GM18868 (cell line): ENCODE data around the gene C4B.
"Not testable (repeated sequence)": the region's sequence is repeated elsewhere in the genome, so short reads cannot be mapped to it uniquely, and the experiment has no call there.

Experiments used
- ATAC-seq: cut with Tn5 transposase; IDR thresholded peaks from one replicate; pipeline ENCODE4 v1.9.1; 2021; ENCODE audit warnings: mild to moderate bottlenecking, moderate library complexity; ENCODE audit not compliant: unreplicated experiment

The C4B gene

DNA sequence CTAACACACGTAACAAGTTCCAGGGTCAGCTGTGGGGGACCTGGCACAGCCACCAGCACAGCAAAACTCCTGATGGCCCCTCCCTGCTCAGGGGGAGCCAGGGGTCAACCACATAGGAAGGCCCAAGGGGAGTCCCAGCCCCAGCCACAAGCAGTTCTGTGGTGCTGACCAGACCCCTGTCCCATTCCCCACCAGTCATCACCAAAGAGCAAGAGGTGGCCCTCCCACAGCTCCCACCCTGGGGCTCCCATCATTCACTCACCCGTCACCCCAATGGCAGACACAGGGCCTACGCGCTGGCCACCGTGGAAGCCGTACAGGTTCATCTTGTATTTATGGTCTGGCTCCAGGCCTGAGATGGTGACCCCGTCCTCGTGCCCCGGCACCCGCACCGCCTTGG lies 35.1 kb downstream of the C4B start:
- ATAC-seq, result not testable (repeated sequence)

DNA sequence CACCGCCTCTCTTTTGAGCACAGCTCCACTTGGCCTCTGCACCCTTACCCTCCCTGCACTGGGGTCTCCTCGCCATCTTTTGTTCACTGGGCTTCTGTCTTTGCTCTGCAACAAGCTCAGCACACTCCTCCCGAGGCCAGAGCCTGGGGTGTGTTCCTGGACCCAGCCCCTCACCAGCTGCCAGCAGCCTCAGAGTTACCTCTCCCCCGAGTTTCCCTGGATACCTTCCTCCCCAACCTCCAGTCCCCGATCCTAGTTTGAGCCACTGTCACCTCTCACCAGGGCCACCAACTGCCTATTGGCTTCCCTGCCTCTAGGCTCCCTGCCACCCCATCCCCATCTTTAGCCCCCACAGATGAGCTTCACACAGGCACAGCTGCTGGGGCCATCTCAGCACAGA lies 36.0 kb downstream of the C4B start:
- ATAC-seq, result no peak

DNA sequence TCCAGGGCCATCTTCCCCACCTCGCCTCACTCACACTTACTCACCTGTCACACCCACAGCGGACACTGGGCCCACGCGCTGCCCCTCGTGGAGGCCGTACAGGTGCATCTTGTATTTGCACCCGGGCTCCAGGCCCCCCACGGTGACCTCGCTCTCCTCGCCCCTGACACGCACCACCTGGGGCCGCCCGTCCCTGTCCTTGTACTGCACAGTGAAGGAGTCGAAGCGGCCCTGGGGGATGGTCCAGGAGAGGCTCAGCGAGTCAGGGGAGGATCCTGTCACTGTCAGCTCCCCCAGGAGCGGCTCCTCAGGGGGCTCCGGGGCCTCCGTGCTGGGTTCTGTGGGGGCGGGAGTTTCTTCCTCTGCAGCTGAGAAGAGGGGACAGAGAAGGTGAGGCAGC lies 38.0 kb downstream of the C4B start:
- not testable (repeated sequence) for ATAC-seq

DNA sequence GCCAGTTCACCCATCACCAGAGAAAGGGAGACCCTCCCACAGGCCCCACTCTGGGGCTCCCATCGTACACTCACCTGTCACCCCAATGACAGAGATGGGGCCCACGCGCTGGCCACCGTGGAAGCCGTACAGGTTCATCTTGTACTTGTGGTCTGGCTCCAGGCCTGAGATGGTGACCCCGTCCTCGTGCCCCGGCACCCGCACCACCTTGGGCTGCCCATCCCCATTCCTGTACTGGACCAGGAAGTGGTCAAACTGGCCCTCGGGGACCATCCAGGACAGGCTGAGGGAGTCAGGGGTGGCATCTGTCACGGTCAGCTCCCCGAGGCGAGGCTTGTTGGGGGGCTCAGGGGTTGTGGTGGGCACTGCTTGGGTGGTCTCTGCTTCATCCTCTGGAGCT lies 38.7 kb downstream of the C4B start:
- not testable (repeated sequence) for ATAC-seq

DNA sequence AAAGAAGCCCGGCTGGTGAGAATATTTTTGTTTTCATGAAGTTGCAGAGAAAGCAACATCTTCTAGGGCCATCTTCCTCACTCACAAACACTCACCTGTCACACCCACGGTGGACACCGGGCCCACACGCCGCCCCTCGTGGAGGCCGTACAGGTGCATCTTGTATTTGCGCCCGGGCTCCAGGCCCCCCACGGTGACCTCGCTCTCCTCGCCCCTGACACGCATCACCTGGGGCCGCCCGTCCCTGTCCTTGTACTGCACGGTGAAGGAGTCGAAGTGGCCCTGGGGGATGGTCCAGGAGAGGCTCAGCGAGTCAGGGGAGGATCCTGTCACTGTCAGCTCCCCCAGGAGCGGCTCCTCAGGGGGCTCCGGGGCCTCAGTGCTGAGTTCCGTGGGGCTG lies 41.2 kb downstream of the C4B start:
- ATAC-seq, result not testable (repeated sequence)

DNA sequence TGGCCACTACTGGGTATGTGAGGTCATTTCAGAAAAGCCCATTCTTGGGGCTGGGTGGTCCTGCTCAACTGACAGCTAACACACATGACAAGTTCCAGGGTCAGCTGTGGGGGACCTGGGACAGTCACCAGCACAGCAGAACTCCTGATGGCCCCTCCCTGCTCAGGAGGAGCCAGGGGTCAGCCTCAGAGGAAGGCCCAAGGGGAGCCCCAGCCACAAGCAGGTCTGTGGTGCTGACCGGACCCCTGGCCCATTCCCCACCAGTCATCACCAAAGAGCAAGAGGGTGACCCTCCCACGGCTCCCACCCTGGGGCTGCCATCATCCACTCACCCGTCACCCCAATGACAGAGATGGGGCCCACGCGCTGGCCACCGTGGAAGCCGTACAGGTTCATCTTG lies 41.7 kb downstream of the C4B start:
- ATAC-seq, result no peak

DNA sequence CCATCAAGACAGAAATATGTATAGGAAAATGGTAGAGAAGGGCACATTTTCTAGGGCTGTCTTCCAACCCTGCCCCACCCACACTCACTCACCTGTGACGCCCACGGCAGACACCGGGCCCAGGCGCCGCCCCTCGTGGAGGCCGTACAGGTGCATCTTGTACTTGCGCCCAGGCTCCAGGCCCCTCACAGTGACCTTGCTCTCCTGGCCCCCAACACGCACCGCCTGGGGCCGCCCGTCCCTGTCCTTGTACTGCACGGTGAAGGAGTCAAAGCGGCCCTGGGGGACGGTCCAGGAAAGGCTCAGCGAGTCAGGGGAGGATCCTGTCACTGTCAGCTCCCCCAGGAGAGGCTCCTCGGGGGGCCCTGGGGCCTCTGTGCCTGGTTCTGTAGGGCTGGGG lies 43.4 kb downstream of the C4B start:
- no peak for ATAC-seq

DNA sequence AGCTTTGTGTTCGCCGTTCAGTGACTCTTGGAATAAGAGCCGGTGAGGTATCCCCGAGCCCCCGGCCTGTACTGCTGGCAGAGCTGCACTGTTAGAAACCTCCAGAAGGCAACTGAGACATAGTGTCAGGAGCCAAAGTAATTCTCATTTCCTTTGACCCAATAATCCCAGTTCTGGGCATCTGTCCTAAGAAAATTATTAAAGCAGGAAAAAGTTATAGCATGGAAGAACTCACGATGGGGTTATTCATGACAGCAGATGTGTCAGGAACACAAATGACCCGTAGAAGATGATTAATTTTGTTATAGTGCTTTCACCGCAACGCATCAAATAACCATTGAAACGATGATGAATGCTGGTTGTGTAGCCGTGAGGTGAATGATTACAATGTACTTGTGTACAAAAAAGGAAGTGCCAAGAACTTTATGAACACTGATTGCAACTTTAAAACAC lies 43.9 kb downstream of the C4B start:
- ATAC-seq, result no peak

DNA sequence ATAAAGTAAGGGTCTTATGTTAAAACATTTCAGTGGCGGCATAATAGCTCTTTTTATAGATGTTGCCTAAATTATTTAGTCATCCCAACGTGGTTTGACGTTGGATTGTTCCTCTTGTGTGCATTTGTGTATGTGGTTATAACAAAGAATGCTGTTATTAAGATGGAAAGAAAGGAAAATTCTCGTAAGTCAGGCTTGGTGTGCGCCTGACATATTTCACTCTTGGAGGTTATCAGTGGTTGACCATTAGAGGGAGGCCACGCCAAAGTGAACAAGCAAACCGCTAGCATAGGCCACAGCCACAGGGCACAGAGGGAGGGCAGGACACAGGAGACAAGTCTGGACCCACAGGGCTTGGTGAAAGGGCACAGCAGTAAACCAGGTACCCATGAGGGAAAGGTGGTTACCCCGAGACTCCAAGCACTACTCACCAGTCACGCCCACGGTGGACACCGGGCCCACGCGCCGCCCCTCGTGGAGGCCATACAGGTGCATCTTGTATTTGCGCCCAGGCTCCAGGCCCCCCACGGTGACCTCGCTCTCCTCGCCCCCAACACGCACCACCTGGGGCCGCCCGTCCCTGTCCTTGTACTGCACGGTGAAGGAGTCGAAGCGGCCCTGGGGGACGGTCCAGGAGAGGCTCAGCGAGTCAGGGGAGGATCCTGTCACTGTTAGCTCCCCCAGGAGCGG lies 46.5 kb downstream of the C4B start:
- ATAC-seq, result no peak

DNA sequence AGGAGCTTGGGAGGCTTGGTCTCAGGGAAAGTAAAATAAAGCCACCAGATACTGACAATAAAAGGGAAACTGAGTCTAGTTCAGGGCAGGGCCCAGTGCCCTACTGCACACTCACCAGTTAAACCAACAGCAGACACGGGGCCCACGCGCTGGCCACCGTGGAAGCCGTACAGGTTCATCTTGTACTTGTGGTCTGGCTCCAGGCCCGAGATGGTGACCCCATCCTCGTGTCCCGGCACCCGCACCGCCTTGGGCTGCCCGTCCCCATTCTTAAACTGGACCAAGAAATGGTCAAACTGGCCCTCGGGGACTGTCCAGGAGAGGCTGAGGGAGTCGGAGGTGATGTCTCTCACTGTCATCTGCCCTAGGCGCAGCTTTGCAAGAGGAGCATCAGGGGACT lies 50.1 kb downstream of the C4B start:
- ATAC-seq, result no peak

DNA sequence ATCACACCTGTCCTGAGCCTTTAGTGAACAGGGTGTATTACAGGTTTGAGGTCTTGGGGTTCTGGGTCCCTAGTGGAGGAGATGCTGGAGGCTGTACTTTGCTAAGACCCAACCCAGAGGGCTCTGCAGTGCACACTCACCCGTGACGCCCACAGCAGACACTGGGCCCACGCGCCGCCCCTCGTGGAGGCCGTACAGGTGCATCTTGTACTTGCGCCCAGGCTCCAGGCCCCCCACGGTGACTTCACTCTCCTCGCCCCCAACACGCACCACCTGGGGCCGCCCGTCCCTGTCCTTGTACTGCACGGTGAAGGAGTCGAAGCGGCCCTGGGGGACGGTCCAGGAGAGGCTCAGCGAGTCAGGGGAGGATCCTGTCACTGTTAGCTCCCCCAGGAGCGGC lies 52.9 kb downstream of the C4B start:
- not testable (repeated sequence) for ATAC-seq

DNA sequence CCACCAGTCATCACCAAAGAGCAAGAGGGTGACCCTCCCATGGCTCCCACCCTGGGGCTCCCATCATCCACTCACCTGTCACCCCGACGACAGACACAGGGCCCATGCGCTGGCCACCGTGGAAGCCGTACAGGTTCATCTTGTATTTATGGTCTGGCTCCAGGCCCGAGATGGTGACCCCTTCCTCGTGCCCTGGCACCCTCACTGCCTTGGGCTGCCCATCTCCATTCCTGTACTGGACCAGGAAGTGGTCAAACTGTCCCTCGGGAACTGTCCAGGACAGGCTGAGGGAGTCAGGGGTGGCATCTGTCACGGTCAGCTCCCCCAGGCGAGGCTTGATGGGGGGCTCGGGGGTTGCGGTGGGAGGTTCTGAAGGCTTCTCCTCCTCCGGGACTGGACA lies 53.7 kb downstream of the C4B start:
- not testable (repeated sequence) for ATAC-seq

DNA sequence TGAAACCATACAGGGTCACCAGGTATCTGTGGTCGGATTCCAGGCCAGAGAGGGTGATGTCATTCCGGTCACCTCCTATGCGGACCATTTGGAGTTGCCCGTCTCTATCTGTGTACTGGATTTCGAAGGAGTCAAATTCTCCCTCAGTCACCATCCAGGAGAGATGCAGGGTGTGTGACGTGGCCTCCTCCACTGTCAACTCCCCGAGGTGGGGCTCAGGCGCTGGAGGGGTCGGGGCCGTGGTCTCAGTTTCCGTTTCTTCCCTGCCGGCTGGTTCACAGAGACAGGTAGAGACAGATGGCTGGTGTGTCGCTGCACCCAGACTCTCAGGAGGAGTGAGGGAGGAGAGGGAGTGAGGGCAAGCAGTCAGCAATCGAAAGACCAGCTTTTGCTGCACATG lies 54.3 kb downstream of the C4B start:
- no peak for ATAC-seq

DNA sequence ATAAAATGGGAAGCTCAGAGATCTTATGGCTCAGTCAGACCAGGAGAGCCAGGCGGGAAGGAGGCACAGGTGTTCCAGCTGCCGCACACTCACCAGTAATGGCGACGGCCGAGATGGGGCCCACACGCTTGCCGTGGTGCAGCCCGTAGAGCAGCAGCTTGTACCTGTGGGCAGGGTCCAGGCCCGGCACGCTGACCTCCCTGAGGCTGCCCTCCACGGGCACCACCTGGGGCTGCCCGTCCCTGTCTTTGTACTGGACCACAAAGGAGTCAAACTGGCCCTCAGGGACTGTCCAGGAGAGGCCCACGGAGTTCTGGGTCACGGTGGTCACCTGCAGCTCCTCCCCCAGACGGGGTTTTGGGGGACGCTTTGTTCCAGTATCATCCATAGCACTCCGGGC lies 54.9 kb downstream of the C4B start:
- no peak for ATAC-seq

DNA sequence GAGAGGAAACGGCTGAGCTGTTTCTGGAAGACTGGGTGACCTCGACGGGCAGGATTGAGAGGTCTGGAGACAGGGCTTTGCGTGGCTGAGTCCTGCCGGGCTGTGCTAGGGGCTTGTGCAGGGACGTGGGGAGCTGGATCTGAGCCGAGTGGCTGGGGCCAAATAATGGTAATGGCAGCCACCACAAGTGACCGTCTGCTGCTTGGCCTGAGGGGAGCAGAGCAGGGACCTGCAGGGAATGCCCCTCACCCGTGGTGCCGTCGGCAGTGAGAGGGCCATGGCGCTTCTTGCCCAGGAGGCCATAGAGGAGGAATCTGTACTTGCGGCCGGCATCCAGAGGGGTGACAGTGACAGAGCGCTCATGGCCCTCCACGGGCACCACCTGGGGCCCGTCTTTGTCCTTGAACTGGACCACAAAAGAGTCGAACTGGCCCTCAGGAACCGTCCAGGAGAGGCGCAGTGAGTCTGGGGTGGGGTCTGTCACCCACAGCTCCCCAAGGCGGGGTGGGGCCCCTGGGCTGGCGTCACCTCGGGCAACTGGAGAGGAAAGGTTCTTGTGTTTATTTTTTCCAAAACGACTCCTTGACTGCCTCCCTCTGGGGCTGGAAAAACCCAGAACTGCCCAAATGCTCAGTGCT lies 55.4 kb downstream of the C4B start:
- ATAC-seq, result no peak

DNA sequence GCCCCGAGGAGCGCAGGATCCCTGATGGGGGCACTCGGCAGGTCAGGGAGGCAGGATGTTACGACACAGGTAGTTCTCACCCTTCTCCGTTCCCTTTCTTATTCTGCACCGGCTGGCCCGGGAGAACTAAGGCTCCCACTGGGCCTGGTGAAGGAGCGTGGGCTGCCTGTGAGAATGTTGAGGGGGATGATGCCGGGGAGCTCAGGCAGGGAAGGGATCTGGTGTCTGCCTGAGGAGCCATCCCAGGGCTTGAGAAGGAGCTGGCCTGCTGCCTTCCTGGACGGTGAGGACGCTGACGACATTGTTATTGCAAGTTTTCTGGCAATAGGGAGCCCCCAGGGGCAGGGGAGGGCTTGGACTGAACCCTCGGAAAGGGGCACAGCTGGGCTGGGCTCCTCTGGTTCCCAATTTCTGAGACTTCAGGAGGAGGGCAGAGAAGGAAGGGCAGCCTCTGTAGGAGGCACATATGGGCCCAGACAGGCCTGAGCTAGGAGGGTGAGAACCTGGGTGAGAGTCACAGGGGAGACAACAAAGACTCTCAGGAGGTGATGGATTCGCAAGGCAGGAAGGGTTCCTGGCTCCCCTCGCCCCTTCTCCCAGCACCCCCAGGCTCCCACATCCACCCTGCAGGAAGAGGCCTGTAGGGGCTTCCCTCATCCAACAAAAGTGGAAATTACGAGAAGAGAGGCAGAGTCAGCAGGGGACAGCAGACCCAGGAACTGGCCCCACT lies 56.4 kb downstream of the C4B start:
- no peak for ATAC-seq

DNA sequence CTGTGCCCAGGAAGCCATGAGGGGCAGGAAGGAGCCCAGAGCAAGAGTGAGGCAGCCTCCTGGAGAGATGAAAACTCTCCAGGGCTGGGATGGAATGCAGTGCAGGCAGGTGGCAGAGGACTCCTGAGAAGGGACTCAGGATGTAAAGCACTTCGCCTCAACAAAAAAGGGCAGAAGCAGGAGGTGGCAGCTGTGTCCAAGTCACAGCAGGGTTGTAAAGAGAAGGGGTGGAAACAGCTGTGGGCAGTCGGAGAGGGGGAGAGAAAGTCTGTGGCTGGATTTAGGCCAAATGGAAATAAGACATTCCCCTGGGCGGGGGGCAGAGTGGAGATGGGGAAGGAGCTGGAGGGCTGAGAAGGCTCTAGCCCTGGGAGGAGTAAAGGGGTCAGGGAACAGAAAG lies 58.5 kb downstream of the C4B start:
- no peak for ATAC-seq

DNA sequence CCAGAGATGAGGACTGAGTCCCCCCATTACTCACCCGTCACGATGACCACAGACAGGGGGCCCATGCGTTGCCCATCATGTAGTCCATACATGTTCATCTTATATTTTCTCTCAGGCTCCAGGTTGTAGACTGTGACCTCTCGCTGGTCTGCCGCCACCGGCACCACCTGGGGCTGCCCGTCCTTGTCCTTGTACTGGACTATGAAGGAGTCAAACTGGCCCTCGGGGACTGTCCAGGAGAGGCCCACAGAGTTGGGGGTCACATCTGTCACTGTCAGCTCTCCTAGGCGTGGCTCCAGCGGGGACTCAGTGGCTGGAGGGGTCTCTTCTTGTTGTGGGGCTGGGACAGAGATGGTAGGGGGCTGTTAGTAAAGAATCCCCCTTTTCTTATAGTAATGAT lies 59.0 kb downstream of the C4B start:
- ATAC-seq, result no peak

DNA sequence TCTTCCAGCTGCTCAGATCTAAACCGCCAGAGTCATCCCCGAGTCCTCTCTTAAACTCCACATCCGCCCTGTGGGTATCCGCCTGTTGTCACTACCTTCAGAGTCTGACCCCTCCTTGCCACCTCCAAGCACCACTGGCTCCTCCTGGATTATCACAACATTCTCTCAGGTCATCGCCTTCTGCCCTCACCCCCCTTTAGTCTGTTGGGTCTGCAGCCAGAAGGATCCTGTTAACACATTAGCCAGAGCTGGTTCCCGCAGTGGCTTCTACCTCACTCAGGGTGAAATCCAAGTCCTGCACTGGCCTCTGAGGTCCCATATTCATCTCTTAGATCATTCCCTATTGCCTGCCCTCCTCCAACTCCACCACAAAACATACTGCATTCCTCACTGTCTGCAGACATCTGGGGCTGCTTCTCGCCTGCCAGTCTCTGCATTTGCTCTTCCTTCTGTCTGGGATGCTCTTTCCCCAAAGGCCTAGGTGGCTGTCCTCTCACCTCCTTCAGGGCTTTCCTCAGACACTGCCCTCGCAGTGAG lies 60.5 kb downstream of the C4B start:
- no peak for ATAC-seq

DNA sequence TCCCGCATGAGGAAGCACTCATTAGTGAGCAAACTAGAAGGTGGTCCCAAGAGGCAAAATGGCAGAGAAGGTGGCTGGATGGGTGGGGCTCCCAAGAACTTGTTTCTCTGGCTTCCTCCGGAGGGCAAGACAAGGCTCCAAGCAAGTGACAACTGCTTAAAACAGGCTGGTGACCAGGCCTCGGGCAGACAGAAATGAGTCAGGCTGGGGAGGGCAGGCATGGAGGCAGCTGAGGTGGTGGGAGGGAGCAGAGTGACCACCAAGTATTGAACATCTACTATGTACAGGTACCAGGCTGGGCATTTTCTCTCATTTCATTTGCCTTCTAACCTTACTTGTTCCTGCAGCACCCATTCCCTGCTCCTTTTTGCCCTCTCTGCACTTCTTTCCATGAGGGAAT lies 61.2 kb downstream of the C4B start:
- ATAC-seq, result no peak

DNA sequence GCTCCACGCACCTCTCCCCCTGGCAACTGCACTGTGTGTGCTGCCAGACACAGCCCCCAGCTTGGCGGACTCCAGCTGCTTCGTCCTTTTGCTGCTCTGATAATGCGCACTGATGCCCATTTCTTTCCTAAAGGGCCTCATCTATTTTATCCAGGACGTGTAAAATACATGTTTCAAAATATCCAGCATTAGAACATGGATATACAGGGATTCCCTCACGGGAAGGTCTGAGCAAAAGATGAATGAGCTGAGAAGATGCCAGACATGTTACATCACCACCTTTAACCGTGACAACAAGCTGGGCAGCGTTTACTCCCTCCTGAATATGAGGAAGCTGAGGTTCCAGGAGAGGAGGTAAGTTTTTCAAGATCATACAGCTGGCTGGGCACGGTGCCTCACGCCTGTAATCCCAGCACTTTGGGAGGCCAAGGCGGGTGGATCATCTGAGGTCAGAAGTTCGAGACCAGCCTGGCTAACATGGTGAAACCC lies 61.8 kb downstream of the C4B start:
- ATAC-seq, result no peak
